Adipose tissue (tissue), 3 donors: ENCODE data around the gene DNAJC4. TPM values are rescaled to one million over a fixed set of nuclear protein-coding genes. Genes with fewer than 3 reads are reported as not detected.
"Not testable (repeated sequence)": the region's sequence is repeated elsewhere in the genome, so short reads cannot be mapped to it uniquely, and the experiment has no call there.

Experiments used
- H3K27ac ChIP-seq: one replicate; pipeline ENCODE4 v1.5.1; 2013; ENCODE audit warnings: low read depth, low read length
- WGBS, 3 donors: extraction: QIAGEN DNeasy Blood & Tissue Kit; methylation state at CpG; one replicate each; pipeline ENCODE4 v1.1.7; 2013; 5-methylcytosine and 5-hydroxymethylcytosine counted together
- polyA plus RNA-seq, 3 donors: library from polyadenylated mRNA; stranded (reverse); fragments of 200-250 nt; gene quantifications; one replicate each; pipeline ENCODE4 v1.2.3, GENCODE V29; 2013
- donor health status: healthy with polysubstance abuse.
- donor health status: Bipolar disorder and iron deficiency.
- donor health status: healthy.

Gene DNAJC4
- polyA plus RNA-seq, 3 donors, result 34.4 to 47.0 (median 42.8) TPM

DNA sequence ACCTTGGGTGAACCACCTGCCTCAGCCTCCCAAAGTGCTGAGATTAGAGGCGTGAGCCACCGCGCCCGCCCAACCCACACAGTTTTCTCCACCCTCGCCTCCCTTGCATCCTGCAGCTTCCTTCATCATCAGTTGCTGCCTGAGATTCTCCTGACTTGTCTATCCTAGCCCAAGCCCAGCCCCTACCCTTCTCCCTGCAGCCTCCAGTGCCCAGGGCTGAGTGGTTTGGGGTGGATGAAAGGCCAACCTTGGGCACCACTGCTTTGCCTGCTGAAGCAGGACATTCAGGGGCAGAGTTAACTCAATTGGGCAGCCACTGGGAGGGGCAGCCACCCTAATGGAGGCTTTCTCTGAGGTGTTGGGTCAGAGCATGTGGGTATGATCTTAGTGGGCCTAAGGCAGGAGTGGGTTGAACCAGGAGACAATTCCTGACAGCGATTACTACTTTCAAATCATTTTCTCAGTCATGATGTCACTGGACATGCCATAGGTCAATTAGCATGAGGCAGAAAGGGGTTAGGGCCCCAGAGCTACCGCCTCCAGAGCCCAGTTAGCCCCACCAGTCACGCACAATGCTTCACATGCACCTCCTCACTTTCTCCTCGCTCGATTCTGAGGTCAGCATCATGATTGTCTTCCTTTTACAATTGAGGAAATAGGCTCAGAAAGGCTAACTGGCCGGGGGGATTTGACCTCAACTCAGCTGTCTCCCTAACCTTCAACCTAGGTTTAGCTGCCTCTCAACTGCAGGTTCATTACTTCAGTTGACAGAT, 9.5 kb downstream of the DNAJC4 start:
- WGBS, 3 donors, result 62 to 70% (median 68%) methylated on average over 11 of the region's 11 CpGs

DNA sequence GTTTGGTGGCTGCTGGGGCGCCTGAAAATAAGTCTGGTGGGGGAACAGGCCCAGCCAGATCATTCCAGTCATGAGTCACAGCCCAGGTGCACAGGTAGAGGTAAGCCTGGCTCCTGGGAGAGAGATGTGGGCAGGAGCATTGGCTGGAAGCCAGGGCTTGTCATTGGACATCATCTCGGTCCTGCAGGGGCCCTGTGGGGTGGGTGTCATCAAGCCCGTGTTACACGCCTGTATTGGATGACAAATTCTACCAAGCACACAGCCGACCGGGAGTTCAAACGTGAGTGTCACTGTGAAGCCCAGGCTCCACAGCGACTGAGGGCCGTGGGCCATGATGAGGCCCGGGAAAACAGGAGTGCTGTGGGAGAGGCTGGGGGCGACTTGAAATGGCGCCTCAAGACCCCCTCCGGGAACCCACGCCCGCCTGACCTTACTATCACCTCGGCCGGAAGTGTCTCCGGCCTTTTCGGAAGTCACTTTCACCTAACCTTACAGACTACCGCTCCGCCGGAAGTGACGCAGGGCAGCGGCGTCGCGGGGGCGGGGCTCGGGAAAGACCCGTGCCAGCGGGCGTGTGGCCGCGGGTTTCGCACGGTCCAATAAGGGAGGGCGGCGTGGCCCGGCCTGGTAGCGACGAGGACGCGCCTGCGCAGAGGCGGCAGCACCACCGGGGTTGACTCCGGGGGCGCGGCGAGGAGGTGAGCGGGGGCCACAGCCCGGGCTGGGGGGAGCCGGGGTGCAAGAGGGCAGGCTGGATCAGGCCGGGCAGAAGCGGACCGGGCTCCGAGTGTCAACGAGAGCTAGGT, 10.3 kb downstream of the DNAJC4 start, which contains the start of gene FKBP2:
Gene FKBP2 (plus strand): TSS at position 661 of the 806 bp plus-strand sequence. CDS start 1,293 bp downstream, outside the sequence.
- H3K27ac ChIP-seq, result peak within 1 kb of the TSS; percentile 94
- WGBS, 3 donors, result 1 to 2% (median 1%) methylated on average over 58 of the region's 58 CpGs

More for the DNA sequence above, 9.5 kb downstream of the DNAJC4 start:
- peak overlapping the region; percentile 94 for H3K27ac ChIP-seq

DNA sequence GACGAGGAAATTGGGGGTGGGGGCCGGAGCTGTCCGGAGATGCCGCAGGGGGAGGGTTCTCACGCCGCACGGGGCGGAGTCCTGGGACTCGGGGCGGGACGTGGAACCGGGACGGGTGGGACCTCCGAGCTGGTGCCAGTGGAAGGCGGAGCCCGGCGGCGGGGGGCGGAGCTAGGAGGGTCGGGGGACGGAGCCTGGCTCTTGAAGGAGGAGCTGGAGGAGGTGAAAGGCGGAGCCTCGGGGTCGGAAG, 10.8 kb downstream of the DNAJC4 start:
- H3K27ac ChIP-seq, result peak overlapping the region; percentile 79
- WGBS, 3 donors, result 1% methylated on average over 20 to 24 of the region's 24 CpGs

DNA sequence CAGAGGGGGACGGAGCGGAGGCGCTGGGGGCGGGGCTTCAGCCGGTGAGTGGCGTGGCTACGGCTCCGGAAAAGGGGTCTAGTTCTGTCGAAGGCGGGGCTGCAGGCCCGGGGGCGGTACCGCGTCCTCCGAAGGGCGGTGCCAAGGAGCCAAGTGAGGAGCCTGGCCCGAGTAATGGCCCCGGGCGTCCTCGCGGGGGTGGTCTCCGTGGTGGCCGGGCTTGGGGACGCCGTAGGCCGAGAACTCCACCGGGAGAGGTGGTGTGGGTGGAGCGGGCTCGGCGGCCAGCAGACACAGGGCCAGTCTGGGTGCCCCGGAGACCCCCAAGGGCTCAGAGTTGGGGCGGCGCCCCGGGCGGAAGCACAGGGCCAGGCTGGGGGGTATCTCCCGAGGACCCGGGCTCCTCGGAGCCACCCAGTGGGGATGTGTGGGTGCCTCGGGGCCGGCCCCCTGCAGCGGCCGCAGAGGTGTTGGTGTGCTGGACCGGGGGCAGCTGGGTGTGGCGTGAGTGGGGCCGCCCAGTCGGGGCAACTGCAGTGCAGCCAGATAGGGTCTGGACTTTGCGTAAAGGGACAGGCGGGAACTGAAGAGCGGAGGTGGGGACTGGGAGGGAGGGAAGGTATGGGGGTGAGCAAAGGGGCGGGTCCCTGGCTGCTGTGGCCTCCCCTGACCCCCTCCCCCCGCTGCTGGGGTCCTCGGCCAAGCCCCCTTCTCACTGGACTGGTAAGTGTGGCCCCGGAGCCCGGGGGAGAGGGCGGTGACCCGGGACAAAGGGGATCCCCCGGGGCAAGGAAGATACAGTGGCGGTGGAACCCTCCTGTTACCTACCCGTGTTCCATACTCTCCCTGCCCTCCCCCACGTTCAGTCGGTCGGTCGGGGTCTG, 11.4 kb downstream of the DNAJC4 start:
- 0 to 1% (median 1%) methylated on average over 60 to 63 of the region's 63 CpGs for WGBS, 3 donors
- H3K27ac ChIP-seq, result peak overlapping the region; percentile 38

DNA sequence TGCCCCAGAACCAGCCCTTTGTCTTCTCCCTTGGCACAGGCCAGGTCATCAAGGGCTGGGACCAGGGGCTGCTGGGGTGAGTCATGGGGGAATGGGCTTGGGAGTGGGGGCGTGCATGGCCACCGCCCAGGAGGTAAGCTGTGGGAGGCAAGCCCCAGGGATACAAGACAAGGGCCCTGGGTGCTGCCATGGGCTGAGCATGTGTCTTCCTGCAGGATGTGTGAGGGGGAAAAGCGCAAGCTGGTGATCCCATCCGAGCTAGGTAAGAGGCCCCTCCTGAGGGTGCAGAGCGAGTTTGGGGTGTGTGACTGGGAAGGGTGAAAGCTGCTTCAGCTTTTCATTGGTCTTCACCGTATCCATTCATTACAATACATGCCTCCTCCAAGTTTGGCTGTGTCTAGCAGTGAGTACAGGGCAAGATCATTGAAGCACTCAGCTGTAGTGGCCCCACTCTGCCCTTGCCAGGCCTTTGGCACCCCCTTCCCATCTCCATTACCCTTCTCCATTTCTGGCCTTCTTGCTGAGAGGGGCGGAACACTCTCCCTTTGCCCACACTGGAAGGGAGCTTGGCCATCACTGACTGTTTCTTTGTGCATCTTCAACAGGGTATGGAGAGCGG, 13.0 kb downstream of the DNAJC4 start:
- H3K27ac ChIP-seq, result no peak overlapping the region
- WGBS, 3 donors, result 74 to 85% (median 83%) methylated on average over 8 of the region's 8 CpGs

DNA sequence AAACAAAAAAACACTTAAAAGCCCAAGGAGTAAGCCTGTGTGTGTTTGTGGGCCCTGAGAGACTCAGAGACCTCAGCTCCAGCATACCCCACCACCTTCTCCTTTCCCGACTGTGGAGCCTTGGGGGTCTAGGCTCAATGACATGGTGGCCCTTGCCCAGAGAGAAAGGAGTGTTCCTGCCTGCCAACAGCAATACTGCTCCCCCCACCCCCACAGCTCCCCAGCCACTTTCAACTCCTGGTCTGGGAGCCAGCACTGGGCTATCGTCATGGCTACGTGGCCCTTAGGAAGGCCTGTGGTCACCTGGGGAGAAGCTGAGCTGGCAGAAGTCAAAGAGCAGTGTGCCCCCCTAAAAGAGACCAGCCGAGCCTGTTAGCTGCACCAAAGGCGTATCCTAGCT, 13.8 kb downstream of the DNAJC4 start:
- no peak overlapping the region for H3K27ac ChIP-seq
- 24 to 61% (median 53%) methylated on average over 5 of the region's 5 CpGs for WGBS, 3 donors

DNA sequence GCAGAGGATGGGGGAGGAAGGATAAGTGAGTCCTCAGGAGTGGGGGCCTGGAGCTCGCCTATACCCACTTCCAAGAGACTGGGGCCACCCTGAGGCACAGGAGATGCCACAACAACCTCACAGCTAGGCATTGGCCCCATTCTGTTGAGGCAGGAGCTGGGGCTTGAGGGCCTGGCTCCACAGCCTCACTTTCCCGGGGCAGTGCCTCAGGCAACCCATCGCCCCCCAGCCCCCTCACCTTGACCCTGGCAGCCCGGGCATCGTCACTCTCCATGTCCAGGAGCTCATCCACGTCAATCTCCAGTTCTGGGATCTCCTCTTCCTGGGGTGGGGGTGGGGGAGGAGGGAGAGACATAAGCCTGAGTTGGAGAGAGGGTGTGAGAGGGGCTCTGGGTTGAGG, 14.6 kb downstream of the DNAJC4 start:
- WGBS, 3 donors, result 25 to 45% (median 41%) methylated on average over 6 of the region's 6 CpGs
- no peak overlapping the region for H3K27ac ChIP-seq

DNA sequence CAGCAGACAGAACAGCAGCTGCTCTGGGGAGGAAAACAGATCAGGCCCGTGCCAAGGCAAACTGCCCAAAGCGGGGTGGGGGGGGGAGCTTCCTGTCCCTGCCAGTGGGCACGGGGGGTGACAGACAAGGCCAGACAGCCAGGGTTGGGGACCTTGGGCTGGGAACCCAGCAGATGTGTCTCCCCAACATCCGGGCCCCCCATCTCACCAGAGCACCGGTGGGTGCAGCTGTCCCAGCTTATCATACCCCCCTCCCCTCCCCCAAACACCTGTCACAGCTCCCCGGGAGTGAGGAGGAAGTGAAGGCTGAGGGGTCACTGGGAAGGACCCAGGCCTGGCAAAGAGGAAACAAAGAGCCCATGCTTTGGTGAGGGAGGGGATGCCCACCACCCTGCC, 15.1 kb downstream of the DNAJC4 start:
- WGBS, 3 donors, result 0 to 2% (median 2%) methylated on average over 4 to 6 of the region's 6 CpGs

DNA sequence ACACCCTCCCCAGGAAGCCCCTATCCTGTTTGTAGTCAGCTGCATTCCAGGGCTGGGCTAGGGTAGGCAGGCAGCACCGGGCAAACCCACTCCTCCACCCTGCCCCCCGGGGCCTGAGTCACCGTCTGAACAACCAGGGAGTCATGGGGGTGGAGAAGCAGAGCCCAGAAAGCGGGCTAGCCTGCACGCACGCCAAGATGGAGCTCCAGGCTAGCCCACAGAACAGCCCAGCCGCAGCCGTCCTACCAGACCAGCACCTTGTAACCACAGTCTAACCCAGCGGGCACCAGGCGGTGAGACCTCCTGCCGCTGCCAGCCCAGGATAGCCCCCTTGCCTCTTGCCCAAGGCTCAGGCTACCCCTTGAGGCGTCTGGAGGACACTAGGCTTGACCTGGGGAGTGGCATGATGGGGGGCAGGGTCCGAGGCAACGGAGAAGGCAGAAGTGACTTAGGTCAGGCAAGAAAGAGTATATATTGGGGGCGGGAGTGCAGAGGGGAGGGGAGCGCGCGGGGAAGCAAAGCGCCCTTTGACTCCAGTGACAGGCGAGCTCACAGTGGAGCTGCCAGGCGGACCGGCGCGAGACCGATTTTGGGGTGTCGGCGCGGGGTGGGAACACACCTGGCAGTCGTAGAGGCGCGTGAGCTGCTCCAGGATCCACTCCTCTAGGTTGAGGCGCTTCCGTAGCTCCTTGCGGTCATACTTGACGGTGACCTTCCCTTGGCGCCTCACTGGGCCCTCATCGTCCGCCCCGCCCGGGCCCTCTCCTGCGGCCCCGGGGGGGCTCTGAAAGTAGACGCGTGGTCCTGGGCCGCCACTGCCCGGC, 15.7 kb downstream of the DNAJC4 start:
- 1 to 2% (median 1%) methylated on average over 43 to 46 of the region's 46 CpGs for WGBS, 3 donors
- no peak overlapping the region for H3K27ac ChIP-seq

More for the DNA sequence above, 15.1 kb downstream of the DNAJC4 start:
- H3K27ac ChIP-seq, result no peak overlapping the region

DNA sequence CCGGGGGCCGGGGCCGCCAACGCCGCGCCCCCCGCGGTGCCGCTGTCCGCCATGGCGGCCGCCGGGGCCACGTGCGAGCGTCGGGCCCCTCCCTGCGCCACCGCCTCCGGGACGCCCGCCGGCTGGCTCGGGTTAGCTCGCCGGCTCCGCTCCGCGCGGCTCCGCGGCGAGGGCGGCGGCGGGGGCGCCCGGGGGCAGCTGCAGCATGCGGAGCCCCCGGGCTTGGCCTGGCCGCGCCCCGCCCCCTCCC, 16.2 kb downstream of the DNAJC4 start:
- H3K27ac ChIP-seq, result not testable (repeated sequence)
- 0 to 5% methylated on average over 28 to 42 of the region's 43 CpGs; no CpG with 5 or more reads in 1 of the 3 donors for WGBS, 3 donors

DNA sequence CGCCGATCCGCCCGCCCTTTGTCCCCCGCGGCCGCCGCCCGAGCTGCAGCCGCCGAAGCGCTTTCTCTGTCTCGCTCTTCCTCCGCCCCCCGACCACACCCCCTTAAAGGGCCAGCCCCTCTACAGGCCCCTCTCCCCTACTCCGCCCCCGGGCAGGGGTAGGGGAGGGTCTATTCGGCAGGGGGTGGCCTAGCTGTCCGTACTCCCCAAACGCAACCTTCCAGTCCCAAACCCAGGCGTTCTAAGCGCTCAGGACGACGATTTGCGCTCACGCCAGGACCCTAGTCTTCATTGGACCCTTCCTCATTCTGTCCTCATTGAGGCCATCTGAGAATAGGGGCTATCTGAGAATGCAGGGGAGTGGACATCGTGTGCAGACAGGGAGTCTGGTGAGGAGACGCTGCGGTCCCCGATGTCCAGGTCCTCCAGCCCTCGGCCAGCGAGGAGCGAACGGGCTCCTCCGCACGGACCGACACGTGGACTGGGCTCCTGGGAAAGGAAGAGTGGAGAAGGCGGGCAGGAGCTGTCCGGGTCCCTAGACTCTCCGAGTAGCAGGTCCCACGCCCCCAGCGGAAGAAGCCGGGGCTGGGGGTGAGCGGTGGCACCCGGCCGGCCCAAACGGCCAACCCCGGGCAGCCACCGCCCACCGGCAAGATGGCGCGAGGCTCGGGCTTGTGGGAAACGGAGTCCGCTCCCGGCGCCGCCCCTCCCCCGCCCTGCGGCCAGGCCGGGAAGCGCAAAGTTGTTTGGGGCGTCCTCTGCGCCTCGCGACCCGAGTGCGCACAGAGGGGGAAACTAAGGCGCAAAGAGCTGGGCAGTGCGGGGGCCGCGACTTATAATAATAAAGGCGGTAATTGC, 16.8 kb downstream of the DNAJC4 start, which contains the start of gene PPP1R14B:
Gene PPP1R14B (minus strand): TSS at position 73 of the 858 bp plus-strand sequence. CDS start 270 bp downstream, outside the sequence.
- no peak within 1 kb of the TSS for H3K27ac ChIP-seq
- WGBS, 3 donors, result 0 to 1% (median 1%) methylated on average over 39 to 70 of the region's 74 CpGs

DNA sequence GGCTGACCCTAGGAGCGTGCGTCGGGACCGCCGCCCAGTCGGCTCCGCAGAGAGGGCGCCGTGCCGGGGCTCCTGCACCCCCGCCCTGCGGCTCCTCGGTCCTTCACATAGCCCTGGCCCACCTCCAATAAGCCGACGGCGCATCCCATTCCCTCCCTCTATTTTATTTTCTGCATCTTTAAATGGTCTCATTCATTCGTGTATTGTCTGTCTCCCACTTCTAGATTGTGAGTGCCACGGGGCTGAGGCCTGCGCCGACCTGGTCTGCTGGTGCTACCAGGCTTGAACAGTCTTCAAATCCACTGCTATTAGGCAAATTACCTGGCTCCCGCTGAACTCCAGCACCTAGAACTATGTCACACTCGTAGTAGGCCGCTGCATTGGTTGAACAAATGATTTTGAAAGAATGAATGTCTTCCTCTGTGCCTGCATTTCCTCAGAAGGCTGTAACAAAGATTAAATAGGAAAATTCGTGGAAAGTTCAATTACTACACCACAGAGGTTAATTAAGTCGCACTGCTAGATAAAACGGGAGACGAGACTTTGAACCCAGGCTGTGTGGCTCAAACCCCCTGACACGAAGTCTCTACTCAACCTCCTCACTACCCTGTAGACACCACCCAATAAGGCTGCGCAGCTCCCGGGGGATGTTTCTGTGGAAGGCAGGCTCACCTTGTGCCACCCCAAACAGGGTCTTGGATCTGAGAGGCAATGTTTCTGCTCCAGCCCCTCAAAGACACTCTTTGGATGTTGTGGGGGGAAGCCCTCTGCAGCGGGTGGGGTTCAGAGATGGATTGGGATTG, 17.6 kb downstream of the DNAJC4 start:
- 37 to 49% (median 41%) methylated on average over 31 of the region's 31 CpGs for WGBS, 3 donors
- no peak overlapping the region for H3K27ac ChIP-seq

DNA sequence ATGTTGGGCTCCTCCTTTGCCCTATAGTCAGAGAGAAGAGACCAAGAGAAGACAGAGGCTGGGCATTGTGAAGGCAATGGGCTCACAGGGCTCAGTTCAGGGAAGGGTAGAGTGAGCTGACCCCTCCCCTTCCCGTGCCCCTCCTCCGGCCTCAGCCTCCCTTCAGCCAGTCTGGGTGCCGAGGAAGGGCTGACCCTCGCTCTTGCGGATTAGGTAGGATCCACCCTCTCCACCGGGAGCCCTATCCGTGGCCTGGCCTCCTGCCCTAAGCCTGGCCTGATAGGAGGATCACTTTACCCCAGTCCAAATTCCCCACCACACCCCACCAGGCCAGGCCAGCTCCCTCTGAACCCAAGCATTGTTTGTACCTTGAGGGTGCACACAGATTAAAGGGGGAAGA, 18.2 kb downstream of the DNAJC4 start:
- WGBS, 3 donors, result 63 to 87% (median 76%) methylated on average over 5 to 7 of the region's 7 CpGs
- H3K27ac ChIP-seq, result no peak overlapping the region

DNA sequence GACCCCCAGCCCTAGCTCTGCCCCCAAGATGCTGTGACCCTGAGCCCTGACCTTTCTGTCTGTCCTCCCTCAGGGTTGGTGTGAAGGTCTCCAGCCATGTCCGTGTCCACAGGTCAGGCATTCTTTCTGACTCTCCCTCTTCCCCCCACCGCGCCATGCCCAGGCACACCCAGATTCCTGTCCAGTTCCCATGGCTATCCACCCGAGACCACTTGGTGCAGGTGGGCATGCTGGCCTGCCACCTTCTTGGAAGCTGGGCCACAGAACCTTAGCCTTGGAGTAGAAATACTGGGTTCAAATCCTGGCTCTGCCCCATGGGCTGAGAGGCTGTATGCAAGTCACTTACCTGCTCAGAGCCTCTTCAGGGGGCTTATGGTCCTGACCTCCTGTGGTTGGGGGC, 18.7 kb downstream of the DNAJC4 start:
- WGBS, 3 donors, result 89 to 99% (median 91%) methylated on average over 4 of the region's 4 CpGs
- no peak overlapping the region for H3K27ac ChIP-seq

DNA sequence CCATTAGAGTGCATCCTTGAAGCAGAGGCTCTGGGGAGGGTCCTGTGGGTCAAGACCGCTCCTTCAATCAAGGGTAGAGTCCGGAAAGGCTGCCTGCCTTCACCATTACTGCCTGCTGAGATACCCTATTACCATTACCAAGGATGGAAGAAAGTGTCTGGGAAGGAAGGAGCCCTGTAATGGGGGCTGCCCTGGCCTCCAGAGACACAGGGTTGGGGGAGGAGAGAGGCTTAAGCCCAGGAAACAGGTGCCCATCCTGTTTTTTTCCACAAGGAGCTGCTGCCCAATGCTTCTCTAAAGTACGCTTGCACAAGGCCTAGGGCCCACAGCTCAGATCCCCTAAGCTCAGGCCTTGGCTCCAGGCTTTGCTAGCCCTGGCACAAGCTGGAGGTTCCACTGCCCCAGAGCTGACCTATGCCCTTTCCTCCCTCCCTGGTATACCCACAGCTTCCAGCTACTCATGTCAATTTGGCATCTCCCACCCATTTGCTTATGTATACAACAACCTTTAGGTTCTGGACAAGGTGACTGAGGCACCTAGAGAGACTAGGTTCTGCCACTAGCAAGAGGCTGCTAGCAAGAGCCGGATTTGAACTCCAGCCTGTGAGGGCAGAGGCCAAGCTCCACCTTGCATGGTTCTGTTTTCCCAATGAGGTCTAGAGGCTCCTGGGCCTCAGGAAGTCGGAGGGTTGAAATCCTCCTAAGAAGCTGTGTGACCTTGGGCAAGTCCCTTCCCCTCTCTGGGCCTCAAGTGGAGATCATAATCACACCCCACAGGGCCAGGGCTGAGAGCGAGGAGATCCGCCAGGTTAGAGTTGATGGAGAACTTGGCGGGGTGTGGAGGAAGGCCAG, 19.4 kb downstream of the DNAJC4 start:
- WGBS, 3 donors, result 81 to 87% (median 87%) methylated on average over 8 of the region's 8 CpGs

More for the DNA sequence above, 19.4 kb downstream of the DNAJC4 start:
- H3K27ac ChIP-seq, result no peak overlapping the region
